Measurements from ENCODE around the gene CCDC38.
"Not testable (repeated sequence)": the region's sequence is repeated elsewhere in the genome, so short reads cannot be mapped to it uniquely, and the experiment has no call there.

The CCDC38 gene

GRCh38 chr12:95942524-95943329 lies at the start of gene CCDC38:
CCDC38 (minus strand) TSS chr12:95942614; CDS start chr12:95936509, 6,105 bp downstream.
- in situ Hi-C loops (cut with MboI; ENCODE audit: low sequenced_read_pairs): no loop called here

DNA sequence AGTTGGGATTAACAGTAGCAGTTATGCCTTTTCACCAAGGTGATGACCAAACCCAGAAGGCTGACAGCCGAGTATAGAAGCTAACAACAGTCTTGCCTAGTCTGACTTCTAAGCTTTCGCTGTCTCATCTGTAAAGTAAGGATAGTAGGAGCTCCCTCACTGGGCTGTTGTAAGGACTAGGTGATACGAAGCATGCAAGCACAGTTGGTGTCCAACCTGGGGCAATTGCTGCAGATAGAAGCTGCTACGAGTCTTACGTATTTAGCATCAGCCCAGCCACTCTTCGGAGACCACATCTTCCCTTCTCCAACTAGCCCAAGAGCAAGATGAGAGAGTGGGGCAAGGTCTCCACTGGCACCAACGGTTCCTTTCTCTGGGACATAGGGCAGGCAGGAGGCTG lies 47.7 kb upstream of the CCDC38 start:
- in situ Hi-C loops (cut with MboI; ENCODE audit: low sequenced_read_pairs): no loop called here

- in situ Hi-C loops (cut with MboI; ENCODE audit: low sequenced_read_pairs): no loop called here
Observed at GRCh38 chr12:95989504-95990123, 47.2 kb upstream of the CCDC38 start.

- in situ Hi-C loops (cut with MboI; ENCODE audit: low sequenced_read_pairs): no loop called here
Observed at GRCh38 chr12:95988506-95989275, 46.3 kb upstream of the CCDC38 start.

GRCh38 chr12:95986635-95987570 lies 44.5 kb upstream of the CCDC38 start:
- in situ Hi-C loops (cut with MboI; ENCODE audit: low sequenced_read_pairs): no loop called here

GRCh38 chr12:95984682-95985081 lies 42.3 kb upstream of the CCDC38 start:
- in situ Hi-C loops (cut with MboI; ENCODE audit: low sequenced_read_pairs): no loop called here

DNA sequence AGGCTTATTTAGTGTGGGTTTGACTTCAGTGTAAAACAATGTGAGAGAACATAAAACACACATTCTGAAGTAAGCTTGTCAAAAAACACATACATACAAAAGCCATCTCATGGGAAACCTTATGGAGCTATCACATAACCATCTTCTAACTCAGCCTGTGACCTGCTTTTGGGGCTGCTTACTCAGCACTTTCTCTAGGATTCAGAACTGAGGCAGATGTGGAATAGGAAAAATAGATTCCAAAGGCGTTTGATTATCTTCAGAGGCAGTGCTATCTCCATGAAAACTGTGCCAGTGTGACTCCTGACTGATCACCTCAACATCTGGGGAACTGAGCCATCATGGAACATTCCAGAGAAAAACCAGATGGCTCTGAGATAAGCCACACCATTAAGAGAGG lies 40.2 kb upstream of the CCDC38 start:
- in situ Hi-C loops (cut with MboI; ENCODE audit: low sequenced_read_pairs): no loop called here

GRCh38 chr12:95980437-95980836 lies 38.0 kb upstream of the CCDC38 start:
- in situ Hi-C loops (cut with MboI; ENCODE audit: low sequenced_read_pairs): no loop called here

GRCh38 chr12:95978774-95979173 lies 36.4 kb upstream of the CCDC38 start:
- in situ Hi-C loops (cut with MboI; ENCODE audit: low sequenced_read_pairs): no loop called here

DNA sequence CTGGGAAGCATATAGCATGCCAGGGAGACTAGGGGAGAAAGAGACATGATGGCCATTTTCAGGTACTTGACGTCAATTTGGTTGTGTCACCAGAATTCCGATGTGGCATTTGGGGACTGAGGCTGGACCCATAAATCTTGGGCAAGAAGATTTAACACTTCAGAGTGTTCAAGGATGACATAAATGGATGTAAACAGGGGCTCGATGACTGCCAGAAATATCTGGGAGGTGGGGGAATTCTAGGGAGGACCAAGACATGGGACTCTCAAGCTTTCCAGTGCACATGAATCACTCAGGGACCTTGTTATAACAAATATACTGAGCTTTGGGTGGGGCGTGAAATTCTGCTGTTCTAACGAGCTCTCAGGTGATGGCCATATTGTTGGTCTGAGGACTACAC lies 35.9 kb upstream of the CCDC38 start:
- in situ Hi-C loops (cut with MboI; ENCODE audit: low sequenced_read_pairs): no loop called here

- in situ Hi-C loops (cut with MboI; ENCODE audit: low sequenced_read_pairs): no loop called here
Observed at GRCh38 chr12:95977764-95978305, 35.4 kb upstream of the CCDC38 start.

DNA sequence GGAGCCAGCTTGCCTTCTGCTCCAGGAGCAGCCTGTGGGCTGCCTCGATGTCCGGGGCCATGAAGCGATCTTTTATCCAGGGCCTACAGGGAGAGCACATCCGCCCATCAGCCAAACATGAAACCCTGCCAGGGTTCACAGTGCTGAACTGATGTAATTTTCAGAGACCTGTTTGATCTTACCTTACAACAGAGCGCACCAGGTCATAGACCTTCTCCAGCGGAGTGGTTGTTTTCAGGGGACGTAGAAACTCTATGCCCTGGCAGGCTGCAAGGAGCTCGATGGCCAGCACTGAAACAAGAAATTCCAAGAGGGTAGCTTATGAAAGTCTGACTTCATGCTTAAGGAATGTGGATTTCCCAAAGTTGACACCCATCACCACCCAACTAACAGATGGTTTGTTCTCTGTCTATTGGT lies 34.0 kb upstream of the CCDC38 start:
- in situ Hi-C loops (cut with MboI; ENCODE audit: low sequenced_read_pairs): no loop called here

DNA sequence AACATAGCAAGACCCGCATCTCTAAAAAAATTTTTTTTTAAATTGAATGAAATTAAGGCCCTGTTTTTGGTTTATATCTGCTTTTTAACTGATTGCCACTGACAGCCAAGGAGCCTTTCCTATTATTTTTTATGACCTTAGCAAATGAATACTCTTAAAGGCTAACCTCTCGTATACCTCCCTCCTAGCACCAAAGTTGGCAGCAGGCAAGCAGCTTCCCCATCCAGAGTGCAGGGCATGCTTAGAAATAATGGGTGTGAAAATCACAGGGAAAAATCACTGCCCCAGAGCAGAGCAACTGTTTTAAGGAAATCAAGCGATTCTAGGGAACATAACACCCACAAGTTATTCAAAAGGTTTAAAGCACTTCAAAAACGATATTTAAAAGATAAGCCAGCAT lies 33.1 kb upstream of the CCDC38 start:
- in situ Hi-C loops (cut with MboI; ENCODE audit: low sequenced_read_pairs): no loop called here

GRCh38 chr12:95974358-95974757 lies 31.9 kb upstream of the CCDC38 start:
- in situ Hi-C loops (cut with MboI; ENCODE audit: low sequenced_read_pairs): no loop called here

DNA sequence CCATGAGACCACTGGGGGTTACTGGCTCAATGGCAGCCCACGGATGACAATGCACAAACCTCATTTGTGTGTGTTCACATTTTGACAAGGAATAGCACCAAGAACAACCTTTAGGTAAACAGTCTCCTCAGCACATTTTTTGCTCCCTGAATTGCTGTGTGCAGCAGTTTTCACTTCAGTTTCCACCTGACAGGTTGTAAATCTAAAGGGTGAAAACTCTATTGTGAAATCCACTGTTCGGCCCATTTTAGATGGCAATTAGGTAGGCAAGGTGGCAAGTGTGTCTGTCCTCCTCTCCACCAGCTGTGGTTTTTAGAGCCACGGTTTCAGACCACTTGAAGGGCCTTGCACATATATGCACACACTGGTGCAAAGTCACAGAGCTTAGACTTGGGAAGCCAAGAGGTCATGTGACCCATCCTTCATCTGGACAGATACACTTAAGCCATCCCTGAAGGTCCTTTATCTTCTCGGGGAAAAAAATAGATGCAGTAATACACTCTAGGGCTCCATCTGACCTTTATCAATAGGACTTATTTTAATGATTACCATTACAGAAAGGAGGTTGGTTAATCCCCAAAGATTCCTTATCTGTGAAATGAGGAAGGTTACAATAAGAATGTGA lies 30.5 kb upstream of the CCDC38 start:
- in situ Hi-C loops (cut with MboI; ENCODE audit: low sequenced_read_pairs): no loop called here

DNA sequence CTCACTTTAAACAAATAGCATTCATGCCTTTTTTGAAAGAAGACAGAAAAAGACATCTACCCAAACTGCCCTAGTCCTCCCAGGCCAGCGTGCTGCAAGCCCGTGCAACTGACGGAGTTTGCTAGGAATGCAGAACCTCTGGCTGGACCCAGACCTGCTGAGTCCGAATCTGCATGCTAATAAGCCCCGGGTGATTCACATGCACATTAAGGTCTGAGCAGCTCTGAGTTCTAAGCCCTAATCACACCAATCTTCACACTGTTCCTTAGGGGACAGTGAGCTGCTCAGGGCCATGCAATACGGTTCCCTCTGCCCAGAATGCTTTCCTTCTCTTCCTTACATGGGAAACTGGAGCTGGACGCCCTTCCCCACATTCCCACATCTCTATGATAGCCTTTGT lies 28.5 kb upstream of the CCDC38 start:
- in situ Hi-C loops (cut with MboI; ENCODE audit: low sequenced_read_pairs): no loop called here

- in situ Hi-C loops (cut with MboI; ENCODE audit: low sequenced_read_pairs): not testable (repeated sequence)
Observed at GRCh38 chr12:95969116-95969515, 26.7 kb upstream of the CCDC38 start.

GRCh38 chr12:95967301-95967700 lies 24.9 kb upstream of the CCDC38 start:
- in situ Hi-C loops (cut with MboI; ENCODE audit: low sequenced_read_pairs): no loop called here

DNA sequence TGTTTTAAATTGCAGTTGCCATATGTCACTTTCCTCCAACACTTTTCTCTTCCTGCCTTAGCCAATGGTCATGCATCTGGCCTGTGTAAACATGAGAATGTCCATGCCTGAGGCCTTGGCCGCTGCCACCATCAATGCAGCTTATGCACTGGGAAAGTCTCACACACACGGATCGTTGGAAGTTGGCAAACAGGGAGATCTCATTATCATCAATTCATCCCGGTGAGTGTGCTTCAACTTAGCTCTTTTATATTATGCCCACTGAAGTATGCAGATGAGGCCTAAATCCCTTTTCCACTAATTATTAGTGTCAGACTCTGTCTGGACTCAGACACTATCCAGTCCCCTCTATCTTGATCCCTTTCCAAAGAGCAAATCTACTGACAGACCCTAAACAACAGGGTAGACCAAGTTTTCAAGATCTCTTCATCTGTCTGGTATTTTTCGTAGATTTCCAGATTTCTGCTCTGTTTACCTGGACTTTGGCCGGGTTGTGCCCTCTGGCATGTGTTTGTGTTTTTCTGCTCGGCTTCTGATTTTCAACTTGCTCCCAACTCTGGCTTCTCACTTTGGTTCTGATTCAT lies 24.0 kb upstream of the CCDC38 start:
- in situ Hi-C loops (cut with MboI; ENCODE audit: low sequenced_read_pairs): no loop called here

- in situ Hi-C loops (cut with MboI; ENCODE audit: low sequenced_read_pairs): no loop called here
Observed at GRCh38 chr12:95963096-95963495, 20.7 kb upstream of the CCDC38 start.
